8988T (cell line): ENCODE data around the gene POMT1.

Source experiments
- DNase-seq: peaks from one replicate; pipeline ENCODE4 v3.0.0; 2011

The POMT1 gene

DNA sequence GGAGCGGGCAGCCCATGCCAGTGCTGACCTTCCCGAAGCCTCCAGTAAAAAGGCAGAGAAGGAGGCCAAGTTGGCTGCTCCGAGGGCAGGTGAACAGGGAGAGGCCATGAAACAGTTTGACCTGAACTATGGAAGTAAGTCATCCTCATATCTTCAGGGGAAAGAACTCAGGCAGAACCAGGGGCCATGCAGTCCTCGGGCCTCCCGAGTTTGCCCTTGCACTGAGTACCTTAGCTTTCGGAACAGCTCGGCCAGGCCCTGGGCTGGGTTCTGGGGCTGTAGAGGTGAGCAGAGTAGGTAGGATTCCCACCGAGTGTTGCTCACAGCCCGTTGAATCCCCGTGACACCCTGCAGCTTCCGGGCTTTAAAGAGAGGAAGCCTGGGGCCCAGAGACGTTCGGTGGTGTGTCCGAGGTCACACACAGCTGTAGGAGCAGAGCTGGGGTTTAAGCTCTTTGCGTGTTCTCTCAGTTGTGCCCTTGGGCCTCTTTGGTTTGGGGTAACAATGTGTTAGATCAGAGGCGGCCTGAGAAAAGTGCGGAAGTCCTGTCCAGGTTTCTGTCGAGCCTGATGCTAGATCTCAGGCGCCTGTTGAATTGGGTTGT lies 24.8 kb upstream of the POMT1 start:
- DNase-seq = no peak

DNA sequence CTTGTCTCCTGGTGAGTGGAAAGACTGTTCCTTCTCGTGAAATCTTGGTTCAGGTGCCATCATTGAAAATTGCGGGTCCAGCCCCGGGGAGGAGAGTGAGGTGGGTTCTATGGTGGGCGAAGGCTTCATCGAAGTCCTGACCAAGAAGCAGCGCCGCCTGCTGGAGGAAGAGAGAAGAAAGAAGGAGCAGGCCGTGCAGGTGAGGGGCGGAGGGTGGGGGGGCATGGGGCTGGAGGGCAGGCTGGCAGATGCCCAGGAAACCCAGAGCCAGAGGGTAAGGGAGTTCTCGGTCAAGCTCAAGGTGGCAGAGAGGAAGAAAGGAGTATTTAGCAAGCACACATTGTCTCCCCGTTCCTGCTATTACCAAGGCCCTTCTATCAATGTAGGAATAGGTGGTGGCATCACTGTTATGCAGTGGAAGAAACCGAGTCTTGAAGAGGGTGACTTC lies 24.3 kb upstream of the POMT1 start:
- no peak for DNase-seq

DNA sequence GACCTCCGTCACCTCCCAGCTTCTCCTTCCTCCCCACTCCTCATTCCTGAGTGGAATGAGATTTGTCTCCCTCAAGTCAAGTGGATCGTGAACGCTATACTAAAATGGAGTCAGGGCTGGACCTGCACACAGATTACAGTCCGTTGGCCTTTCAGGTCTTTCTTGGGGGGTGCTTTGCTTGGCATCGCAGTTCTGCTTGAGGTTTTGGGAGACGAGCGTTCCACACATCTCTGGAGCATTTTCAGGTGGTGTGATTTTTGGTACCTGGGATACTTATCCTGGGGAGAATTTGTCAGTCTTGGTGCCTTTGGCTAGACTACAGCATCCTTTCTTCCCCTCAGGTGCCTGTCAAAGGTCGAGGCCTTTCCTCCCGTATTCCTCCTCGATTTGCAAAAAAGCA lies 23.8 kb upstream of the POMT1 start:
- no peak for DNase-seq

DNA sequence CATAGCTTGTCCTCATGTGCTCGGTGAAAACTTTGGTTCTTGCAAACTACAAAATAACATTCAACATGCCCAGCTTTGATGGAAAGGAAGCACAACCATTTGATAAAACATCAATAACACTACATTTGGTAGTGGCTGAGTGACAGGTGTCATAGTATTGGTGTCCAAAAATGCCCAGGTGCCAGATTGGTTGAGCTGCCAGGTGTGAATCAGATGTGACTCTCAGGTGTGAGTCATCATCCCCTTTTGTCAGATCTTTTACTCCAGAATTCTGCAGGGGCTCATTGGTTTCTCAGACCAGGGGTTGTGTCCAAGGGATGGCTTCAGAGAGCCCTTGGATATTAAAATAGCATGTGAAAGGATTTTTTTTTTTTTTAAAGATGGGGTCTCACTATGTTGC lies 22.5 kb upstream of the POMT1 start:
- DNase-seq = no peak

DNA sequence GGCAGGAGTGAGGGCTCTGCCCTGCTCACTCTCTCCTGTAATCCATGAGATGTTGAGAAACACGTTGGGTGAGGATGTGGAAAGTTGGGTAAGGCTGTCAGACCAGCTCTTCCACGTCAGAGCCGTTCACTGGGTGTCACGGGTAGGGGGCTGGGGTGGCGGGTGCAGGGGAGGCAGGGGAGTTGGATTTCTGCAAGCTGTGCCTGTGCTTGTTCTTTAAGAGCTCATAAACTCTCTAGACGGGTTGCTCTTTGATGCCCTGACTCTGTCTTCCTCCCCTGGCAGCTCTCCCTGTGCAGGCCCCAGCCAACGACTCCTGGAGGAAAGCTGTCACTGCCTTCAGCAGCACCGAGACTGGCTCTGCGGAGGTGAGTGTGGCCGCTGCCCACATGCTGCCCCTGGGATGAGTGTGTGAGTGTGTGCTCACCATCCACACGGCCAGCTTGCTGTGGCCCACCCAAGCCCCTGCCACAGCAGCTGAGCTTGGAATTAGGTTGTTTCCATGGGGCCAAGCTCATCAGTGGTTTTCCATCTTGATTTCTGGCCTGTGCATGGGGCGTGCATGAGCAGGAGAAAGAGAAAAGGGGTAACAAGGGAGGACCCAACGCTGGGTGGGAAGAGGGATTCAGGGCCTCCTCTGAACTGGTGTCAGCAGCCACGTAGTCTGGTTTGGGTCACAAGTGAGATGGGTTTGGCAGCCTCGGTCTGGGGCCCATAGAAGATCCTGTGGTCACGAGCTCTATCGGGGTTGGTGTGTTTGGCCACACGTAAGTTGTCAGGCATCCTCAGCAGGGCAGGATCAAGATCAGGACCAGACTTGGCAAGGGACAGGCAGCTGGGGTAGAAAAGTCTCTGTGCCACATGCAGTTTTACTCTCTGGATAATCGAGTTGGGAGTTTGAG lies 21.0 kb upstream of the POMT1 start:
- DNase-seq = no peak

DNA sequence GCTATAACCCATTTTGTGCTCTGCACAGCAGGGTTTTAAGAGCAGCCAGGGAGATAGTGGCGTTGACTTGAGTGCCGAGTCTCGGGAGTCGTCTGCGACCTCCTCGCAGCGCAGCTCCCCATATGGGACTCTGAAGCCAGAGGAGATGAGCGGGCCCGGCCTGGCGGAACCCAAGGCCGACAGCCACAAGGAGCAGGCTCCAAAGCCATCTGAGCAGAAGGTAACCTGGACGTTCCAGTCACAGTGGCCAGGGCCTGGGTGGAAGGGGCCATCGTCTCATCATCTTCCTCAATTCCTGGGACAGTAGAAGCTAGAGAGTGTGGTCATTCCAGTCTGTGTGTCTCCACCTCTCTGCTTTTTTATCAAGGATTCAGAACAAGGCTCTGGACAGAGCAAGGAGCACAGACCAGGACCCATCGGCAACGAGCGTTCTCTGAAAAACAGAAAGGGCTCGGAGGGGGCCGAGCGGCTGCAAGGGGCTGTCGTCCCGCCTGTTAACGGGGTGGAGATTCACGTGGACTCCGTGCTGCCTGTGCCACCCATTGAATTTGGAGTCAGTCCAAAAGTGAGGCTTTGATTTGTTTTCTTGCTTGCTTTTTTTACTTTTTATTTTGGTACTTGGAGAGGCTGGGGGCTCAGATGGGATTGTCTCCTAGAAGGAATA lies 20.2 kb upstream of the POMT1 start:
- no peak for DNase-seq

DNA sequence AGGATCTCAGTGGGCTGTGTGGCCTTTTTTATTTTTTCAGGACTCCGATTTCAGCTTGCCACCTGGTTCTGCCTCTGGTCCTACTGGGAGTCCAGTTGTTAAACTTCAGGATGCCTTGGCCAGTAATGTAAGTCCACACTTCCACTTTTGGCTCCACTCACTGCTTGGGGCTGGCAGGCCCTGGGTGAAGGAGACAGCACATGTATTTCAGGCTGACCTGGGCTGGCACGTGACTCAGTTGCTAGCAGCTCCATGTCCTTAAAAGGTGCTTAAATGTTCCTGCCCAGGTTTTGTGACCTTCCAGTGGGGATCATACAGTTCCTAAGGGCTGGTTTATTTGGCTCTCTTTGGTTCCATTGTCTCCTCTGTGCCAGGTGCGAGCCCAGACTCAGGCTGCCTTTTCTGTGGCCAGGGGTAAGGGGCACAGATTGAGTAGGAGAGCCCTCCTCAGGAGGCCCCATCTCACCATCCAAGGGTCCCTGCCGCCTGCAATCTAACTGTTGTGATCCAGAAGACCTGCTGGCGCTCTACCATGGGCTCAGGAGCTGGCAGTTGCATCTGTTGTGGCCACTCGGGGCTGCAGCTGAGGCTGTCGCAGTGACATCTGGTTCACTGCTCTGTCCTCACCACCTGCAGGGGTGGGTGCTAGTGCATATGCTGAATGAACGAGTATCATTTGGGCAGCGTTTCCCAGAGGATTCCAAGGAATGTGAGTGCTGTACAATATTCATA lies 19.2 kb upstream of the POMT1 start:
- DNase-seq = no peak

DNA sequence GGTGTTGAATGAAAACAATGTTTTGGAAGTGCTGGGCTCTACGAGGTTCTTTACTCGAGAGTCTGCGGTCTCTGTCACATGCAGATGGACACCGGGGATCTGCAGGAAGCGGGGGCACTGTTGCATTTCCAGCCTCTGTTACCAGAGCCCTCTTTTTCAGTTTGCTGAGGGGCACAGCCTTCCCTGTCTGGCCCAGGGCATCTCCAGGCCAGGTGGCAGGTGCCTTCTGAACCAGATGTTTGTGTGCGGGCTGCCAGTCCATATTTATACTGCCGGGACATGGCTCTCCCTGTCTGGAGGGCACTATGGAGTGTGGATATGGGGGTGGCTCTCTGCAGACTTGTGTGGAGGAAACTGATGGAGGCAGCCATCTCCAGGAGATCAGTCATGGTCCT lies 18.7 kb upstream of the POMT1 start:
- DNase-seq = no peak

DNA sequence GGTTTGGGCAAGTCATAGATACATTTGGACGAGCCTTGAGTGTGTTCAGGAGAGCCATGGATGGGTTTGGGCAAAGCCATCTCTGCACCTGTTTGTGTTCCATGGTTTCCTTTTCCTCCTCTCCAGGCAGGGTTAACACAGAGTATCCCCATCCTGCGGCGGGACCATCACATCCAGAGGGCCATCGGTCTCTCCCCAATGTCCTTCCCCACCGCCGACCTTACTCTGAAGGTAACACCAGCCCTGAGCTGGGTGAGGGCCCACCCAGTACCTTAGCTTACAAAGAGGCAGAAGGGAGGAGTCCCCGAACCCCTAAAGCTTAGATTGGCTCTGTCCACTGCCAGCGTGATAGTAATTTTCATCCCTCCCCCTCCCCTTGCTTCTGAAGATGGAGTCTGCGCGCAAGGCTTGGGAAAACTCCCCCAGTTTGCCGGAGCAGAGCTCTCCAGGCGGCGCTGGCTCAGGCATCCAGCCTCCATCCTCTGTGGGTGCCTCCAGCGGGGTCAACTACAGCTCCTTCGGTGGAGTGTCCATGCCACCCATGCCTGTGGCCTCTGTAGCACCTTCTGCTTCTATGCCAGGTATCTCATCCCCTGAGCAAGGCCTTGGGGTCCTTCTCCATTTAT lies 18.0 kb upstream of the POMT1 start:
- DNase-seq = no peak

DNA sequence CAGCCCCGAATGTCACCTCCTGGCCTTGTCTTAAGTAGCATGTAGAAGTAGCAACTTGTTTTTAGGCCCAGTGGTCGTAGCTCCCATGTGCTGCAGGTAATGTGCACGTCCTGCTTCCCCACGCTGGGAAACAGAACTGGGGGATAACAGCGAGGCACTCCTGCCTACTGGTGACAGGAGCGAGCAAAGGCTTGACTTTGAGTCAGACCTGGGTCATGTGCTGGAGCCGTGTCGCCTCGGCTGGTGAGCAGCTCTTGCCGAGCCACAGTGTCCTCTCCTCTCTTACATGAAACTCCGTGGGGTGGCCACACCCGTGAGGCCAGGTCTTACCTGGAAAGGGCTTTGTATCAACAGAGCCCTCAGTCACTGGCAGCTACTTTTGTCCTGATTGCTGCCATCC lies 17.5 kb upstream of the POMT1 start:
- no peak for DNase-seq

DNA sequence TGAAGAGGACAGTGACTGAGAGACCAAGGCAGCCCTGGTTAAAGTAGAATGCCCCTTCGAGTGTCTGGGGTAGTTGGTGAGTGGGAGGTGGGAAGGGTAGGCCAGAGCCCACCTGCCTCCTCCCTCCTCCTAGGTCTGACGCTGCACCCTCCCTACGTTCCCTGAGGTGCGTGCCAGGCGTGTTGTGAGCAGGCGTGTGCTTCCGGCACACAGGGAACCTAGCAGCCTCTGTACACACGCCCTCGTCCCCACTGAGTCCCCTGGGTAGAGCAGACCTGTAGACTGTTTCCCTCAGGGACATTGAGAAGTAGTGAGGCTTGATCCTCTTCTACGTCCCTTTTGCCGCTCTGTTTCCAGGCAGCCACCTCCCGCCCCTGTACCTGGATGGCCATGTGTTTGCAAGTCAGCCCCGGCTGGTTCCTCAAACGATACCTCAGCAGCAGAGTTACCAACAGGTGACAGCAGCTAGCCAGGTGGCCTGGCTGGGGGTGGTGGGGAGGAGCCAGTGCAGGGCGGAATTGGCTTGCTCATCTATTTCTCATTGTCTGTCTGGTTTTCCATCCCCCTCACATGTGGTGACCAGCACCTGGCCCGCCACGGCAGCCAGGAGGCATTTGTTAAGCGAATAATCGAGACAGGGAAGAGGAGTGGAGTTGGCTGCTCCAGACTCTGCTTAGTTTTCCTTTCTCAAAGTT lies 16.8 kb upstream of the POMT1 start:
- no peak for DNase-seq

DNA sequence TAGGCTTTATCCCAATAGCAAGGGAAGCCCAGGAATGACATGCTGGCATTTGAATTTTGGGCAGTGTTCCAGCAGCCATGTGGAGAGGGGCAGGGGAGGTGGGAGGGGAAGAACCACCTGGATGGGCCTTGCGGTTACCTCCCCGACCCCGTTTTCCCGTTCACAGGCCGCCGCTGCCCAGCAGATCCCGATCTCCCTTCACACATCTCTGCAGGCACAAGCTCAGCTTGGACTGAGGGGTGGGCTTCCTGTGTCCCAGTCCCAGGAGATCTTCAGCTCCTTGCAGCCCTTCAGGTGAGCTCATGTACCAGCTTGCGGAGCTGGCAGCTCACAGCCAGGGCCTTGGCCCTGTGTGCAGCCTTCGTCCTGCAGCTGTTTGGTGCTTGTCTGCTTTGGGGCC lies 15.7 kb upstream of the POMT1 start:
- DNase-seq = no peak

DNA sequence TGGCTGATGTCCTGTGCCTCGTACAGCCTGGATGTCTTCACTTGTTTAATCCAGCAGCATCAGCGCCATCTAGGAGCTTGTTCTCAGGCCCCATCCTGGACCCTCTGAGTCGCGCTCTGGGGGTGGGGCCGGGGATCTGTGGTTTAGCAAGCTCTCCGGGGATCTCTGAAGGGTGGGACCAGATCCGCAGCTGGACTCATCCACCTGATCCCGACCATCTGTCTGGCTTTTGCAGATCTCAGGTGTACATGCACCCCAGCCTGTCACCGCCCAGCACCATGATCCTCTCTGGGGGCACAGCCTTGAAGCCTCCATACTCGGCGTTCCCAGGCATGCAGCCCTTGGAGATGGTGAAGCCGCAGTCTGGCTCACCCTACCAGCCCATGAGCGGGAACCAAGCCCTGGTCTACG lies 15.1 kb upstream of the POMT1 start:
- no peak for DNase-seq

DNA sequence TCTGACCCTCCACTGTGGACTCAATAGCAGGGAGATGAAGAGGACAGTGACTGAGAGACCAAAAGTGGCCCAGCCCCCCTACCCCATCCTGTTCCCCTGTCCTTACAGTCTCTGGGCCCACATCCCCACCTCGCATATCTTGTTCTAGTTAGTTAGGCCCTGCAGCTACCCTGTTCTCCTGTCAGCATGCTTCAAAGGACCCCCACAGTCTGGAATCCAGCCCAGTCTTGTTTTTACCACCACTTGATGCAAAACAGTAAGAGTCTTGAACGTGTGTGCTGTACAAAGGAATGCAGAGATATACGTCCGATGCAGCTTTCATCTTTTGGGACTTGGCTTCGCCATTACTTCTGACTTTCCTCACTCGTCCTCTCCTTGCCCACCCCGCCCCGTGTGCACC lies 12.2 kb upstream of the POMT1 start:
- no peak for DNase-seq

DNA sequence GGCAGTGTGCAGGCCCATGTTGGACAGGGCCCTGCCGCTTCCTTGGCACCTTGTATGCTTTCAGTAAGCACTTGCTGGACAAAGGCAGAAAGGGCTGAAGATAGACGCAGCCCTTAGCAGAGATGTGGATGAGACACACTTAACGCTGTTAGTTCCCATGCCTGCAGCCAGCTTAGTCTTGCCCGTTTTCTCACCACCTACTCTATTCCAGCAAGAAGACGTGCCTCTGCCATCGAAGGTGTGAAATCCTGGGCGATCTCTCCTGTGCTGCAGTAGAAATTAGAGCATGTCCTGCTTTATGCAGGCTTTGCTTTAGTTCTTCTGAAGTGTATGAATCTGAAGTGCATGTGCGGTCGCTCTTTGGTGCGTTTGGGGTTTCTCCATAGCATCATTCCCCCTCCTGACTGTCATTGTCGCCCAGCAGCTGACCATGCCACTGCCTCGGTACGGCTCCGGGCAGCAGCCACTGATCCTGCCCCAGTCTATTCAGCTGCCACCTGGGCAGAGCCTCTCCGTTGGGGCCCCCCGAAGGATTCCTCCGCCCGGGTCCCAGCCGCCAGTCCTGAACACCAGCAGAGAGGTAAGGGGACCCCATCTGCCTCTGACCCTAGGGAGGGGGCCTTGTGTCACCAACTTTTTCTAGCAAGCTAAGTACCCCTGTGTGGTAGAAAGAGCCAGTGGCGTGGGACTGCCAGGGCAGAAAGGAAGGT lies 11.6 kb upstream of the POMT1 start:
- DNase-seq = no peak

DNA sequence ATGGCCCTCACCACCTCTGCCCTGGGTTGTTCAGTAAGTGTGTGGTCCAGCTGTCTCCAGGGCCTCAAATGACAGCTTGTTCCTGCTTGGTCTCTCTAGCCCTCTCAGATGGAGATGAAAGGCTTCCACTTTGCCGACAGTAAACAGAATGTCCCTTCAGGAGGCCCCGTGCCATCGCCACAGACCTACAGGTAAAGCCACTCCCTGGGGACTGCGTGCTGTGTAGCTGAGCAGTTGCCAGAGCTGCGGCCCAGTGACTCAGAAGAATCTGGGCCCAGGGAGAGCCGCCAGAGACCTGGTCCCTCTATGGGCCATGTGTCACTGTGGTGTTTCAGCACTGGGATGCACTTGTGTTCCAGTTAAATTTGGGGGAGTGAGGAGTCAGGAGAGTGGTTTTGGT lies 10.6 kb upstream of the POMT1 start:
- DNase-seq = no peak

DNA sequence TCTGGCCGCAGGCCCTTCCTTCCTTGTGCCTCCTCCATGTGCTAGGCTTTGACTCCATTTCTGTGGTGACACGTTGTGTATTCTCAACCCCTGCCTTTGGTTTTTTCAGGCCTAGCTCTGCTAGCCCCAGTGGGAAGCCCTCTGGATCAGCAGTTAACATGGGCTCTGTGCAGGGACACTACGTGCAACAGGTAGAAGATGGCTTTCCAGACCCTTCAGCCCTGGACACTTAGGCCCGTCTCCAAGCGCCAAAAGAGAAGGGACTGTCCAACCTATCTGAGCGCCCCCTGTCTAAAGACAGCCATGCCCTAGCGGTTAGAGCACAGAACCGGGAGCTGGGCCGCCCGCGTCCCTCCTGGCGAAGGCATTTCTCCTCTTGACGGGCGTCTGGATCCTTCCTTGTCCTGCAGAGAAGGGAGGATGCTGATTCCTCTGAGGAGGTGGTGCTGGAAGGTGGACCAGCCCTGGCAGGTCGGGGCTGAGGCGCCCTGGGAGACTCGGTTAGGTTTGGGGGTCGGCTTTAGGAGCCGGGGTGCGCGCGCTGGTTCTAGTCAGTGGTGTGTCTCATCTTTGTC lies 8.3 kb upstream of the POMT1 start:
- no peak for DNase-seq

DNA sequence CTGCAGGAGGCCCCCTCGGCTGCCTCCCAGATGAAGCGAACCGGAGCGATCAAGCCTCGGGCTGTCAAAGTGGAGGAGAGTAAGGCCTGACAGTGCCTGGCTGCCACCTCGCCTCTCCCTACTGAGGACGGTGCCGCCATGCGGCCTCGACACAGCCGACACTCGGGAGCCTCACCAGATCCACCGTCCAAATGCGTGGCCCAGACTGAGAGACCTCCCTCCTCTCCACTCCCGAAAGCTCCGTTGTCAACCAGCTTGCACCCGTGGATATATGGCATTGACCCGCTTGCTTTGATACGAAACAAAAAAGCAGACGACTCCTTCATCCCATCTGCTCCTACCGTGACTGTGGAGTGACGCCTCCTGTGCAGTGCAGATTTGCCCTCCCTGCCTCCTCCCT lies 6.9 kb upstream of the POMT1 start:
- no peak for DNase-seq

DNA sequence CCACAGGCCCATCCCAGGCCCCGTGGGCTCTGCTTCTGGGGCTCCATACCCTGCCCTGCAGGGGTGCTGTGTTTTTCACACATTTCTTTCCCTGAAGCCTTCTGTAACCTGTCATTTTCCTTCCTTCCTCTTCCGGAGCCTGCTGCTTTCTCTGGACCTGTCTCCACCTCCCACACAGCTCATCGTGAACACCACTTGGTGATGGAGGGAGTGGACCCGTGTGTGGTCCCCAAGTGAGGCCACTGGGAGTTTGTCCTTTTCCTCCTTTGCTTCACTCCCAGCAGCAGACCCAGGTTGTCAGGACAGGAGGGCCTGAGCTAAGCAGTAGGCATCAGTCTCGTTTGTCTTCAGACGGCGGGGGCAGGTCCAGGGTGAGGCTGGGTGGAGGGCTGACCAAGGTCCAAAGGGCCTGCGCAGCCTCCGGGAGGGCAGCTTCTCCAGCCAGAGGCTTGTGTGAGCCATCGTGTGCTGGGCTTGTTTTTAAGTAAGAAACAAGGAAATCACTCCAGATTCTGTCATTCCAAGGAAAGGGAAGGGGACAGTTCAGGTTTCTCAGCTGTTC lies 5.8 kb upstream of the POMT1 start:
- DNase-seq = no peak

DNA sequence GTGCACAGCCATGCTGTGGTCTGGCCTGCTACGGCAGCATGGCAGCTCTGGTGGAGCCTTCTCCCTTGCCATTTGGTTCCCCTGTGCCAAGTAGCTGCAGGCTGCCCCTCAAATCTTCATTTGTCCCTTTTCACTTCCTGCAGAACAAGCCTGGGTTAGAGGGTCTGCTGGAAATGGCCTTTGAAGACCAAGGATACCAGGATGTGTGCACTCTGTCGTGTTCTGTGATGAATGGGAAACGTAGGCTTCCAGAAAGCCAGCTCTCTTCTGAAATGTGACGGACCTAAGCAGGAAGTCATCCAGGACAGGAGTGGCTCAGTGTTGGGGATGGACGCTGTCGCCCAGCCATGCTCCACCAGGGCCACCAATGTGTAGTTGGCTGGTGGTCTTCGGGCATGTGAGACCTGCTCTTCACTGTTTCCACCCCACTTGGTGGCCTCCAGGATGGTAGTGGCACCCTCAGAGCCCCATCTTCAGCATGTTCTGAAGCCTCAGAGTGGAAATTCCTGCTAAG lies 3.4 kb upstream of the POMT1 start:
- no peak for DNase-seq

DNA sequence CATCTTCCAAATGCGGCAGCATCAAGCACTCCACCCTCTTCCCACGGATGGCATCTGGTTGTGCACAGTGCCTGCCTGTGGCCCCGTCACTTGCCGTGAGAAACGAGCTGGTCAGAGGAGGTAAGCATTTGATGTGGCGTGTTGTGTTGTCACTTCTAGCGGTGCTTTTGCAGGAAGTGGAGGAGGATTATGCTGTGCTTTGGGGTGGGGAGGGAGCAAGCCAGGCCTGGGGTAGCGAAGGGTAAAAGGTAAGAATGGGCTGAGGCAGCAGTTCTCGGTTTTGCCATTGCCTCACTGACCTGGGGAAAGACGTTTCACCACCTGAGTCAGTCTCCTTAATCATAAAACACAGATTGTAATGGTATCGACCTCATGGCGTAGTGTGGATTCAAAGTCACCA lies 2.3 kb upstream of the POMT1 start:
- DNase-seq = no peak
